Jurkat, Clone E6-1 (cell line): ENCODE measurements around the gene VPS72.
"Not testable (repeated sequence)": the region's sequence is repeated elsewhere in the genome, so short reads cannot be mapped to it uniquely, and the experiment has no call there.

Source experiments
- DNase-seq: peaks from one replicate; pipeline ENCODE4 v3.0.0-alpha.2; 2011; ENCODE audit warnings: low read depth, low spot score
- H3K4me3 ChIP-seq: 2 replicates; pipeline ENCODE4 v1.5.1; 2011; ENCODE audit warnings: mild to moderate bottlenecking, low read length, control low read depth, moderate library complexity

VPS72 gene

DNA sequence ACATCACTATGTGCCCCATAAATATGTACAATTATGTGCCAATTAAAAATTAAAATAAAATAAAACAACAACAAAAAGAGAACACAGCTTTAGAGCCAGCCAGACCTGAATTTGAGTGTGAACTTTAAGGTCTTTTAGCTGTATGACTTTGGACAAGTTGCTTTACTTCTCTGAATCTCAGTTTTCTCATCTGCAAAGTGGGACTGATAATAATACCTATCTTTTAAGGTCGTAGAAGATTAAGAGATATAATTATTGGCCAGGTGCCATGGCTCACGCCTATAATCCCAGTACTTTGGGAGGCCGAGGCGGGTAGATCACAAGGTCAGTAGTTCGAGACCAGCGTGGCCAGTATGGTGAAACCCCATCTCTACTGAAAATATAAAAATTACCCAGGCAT is 3.3 kb upstream of the VPS72 start:
- no peak overlapping the region for H3K4me3 ChIP-seq
- no peak for DNase-seq

DNA sequence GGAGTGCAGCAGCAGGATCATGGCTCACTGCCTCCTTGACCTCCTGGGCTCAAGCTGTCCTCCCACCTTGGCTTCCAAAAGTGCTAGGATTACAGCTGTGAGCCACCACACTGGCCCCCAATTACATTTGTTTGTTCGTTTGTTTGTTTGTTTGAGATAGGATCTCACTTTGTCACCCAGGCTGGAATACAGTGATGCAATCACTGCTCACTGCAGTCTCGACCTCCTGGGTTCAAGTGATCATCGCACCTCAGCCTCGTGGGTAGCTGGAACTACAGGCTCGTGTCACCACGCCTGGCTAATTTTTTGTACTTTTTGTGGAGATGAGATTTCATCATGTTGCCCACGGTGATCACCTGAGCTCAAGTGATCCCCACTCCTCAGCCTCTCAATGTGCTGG is 2.0 kb upstream of the VPS72 start:
- no peak overlapping the region for H3K4me3 ChIP-seq
- DNase-seq: no peak

- DNase-seq: not testable (repeated sequence)
- H3K4me3 ChIP-seq: peak overlapping the region; percentile 78
Measured at GRCh38 chr1:151188667-151189066, 1.3 kb downstream of the VPS72 start.

DNA sequence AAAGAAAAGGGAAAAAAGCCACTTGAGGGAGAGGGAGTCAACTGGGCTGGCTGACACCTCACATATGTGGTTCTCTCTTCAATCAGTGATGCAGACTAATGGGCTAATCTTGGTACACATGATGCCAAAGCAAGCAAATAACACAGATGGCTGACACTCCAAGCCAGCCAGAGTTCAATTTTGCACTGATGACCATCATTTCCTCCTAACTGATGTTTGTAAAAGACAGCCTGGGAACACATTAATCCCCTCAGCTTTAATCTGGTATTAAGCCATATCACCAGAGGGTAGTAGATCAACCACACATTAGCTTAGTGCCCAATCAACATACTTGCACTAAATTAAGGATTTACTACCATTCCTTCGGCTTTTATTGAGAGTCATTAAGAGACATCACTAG is 2.8 kb downstream of the VPS72 start:
- H3K4me3 ChIP-seq: no peak overlapping the region
- no peak for DNase-seq

- no peak overlapping the region for H3K4me3 ChIP-seq
- DNase-seq: no peak
Measured at GRCh38 chr1:151184211-151184610, 5.8 kb downstream of the VPS72 start.

DNA sequence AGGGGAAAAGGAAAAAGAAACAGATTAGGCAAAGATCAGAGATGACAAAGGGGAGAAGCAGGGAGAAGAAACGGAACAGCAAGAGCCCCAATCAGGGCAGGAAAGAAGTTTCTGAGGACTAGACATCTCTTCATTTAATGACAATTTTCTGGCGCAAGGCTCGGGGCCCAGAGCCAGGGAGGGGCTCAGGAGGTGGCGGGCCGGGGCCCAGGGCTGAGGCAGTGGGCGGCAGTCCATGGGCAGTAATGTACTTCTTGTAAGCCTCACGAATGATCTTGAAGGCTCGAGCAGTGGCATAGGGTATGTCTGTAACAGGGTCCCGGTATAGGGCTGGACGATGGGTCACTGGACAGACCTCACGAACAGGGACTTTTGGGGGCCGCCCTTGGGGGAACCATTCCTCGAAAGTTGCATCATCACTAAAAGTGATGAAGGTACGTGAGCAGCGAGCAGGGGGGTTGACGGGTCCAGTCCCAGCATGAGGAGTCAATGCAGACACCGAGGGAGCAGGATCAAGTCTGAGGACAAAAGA is 13.4 kb downstream of the VPS72 start:
- no peak for DNase-seq
- H3K4me3 ChIP-seq: no peak overlapping the region

DNA sequence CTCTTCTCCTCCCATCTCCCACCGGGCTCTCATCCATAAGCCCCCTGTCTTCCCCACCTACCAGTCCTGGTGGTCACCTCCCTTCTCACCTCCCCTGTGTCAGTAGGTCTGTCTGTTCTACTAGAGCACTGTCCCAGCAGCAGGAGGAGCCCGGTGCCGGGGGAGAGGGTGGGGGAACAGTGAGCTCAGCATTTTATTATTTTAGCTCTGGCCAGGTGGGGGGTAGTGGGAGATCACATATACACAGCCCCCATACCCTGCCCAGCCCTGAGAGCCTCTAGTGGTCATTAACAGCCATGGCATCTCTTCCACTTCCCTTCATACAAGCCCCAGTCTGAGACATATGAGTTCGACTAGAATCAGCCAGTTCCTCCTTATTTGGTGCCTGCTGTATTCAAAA is 14.1 kb downstream of the VPS72 start, which contains the start of gene TMOD4:
TMOD4 (minus strand) TSS at position 119 of the 400 bp plus-strand sequence. CDS start 1,106 bp downstream, outside the sequence.
- H3K4me3 ChIP-seq: no peak within 1 kb of the TSS
- no peak for DNase-seq

- DNase-seq: no peak
- H3K4me3 ChIP-seq: no peak overlapping the region
Measured at GRCh38 chr1:151175041-151175741, 14.8 kb downstream of the VPS72 start.

DNA sequence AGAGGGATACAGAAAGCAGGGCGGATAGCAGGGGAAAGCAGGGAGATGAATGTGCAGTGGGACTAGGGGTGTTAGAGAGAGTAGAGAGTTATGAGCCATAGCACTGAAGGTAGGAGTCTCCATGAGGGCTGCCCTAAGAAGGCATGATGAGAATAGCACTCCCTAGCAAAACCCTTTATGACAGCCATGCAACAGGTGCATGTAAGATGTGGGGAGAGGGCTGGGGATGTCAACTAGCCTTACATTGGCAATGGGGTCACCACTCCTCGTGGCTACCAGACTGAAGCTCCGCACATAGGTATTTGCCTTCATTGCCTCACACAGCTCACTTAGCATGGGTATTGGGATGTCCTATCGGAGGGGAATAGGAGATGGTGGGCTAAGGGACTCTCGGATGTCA is 18.8 kb downstream of the VPS72 start:
- H3K4me3 ChIP-seq: no peak overlapping the region
- no peak for DNase-seq

GRCh38 chr1:151167116-151167515 is 22.9 kb downstream of the VPS72 start:
- no peak for DNase-seq
- peak overlapping the region; percentile 99 for H3K4me3 ChIP-seq

DNA sequence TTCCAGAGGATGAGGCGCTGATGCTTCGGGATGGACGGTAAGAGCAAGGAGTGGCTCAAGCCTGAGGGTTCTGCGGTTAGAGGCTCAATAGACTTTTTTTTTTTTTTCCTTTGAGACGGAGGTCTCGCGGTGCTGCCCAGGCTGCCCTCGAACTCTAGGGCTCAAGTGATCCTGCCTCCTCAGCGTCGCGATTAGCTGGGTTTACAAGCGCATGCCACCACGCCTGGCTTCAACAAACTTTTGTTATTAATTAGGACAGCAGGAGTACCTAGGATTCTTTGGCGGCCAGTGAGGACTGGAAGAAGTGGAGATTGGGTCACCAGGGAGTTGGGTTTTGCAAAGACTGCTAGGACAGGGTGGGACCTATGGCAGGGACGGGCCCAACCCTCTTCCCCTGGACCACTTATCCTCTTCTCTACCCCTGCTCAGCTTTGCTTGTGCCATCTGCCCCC is 23.5 kb downstream of the VPS72 start:
- DNase-seq: no peak
- H3K4me3 ChIP-seq: peak overlapping the region; percentile 99

DNA sequence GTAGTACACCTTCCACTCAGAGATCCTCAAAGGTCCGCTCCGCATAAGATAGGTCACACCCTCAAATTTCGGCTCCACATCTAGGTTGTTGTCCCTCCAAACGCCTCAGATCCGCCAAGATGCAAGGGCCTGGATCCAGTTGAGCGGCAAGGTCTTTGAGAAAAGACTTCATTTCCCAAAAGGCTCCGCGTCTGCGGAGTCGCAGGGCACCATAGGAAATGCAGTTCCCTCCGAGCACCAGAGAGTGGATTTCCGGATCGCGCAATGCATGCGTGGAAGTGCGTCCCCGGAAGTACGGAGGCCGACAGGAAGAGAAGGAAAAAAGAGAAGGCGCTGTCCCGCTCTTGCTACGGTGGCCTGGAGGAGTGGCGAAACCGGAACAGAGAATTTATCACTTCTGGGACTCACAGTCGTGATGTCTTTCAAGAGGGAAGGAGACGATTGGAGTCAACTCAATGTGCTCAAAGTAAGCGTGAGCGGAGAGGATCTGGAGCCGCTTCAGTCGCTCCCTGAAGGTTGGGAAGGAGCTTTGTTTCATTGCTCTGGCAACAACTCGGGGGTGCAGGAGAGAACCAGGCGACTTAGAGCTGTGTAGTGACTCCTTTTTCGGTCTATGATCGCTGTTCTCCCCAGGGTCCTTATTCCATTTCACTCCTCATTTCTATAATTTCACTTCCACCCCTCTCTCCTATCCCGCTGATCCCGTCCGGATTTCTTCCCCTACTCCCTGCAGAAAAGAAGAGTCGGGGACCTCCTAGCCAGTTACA is 24.1 kb downstream of the VPS72 start, which contains the start of the genes LYSMD1 and SCNM1:
LYSMD1 (minus strand) TSS at position 165 of the 767 bp plus-strand sequence. CDS start 644 bp downstream, outside the sequence.
SCNM1 (plus strand) TSS at position 407 of the 767 bp plus-strand sequence; CDS start at position 416, 9 bp downstream.
- H3K4me3 ChIP-seq: peak within 1 kb of the TSS; percentile 99
- peak; percentile 99 for DNase-seq

DNA sequence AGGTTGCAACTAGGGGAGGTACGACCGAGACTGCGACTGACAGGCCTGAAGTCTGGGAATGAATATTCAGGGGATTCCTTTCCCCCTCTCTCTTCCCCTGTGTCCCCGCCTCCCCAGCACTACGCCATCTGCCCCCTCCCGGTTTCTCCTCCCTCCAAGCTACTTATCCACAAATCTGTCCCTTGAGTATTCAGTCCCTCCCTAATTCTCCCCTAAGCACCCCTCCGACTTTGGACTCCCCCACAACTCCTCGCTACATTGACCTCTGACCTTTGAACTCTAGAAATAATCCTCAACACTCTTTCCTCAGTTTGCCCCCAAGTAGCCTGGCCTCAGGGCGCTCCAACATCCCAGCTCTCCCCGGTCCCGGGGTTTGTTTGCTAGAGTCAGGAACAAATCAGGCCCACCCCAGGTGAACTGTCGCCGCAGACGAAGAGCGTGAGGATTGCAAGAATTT is 24.7 kb downstream of the VPS72 start:
- H3K4me3 ChIP-seq: peak overlapping the region; percentile 99
- DNase-seq: peak; percentile 39

DNA sequence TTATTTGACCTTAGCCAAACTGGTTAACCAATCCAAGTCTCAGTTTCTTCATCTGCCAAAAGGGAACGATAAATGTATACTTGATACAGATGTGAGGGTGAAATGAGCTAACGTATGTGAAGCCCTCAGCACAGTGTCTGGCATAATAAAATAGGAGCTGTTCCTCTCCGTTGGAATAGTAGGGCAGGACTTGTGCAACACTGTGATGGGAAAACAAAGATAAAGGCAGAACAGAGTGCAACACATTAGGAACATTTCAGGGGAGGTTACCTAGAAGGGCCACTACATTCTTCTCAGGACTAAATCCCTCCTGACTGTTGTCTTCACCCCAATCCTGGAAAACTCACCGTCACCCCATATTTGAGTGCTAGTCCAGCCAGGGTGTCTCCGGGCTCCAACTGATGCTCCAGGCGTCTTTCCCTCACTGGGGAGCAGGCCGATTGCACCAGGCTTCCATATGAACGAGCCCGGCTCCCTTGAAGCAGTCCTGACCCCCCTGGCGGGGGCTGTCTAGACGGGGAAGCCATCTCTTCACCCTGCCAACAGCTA is 25.2 kb downstream of the VPS72 start:
- DNase-seq: no peak
- peak overlapping the region; percentile 99 for H3K4me3 ChIP-seq

DNA sequence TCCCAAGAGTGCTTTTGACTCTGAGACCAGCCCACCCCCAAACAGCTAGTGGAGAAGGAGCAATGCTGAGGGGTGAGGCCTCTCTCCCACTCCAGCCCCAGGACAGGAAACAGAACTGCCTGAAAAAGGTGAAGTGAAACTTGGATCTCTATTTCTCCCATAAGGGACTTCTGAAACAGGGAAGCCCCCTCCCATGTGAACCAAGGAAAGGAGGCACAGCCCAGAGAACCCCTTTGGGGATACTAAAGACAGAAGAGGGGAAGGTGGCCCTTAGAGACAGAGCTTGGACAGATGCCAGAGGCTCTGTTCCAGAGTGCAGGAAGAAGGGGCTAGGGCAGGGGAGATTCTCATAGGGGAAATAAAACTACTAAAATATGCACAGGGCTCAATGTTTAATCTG is 30.6 kb downstream of the VPS72 start:
- DNase-seq: no peak
- no peak overlapping the region for H3K4me3 ChIP-seq

GRCh38 chr1:151158751-151159251 is 31.2 kb downstream of the VPS72 start:
- DNase-seq: no peak
- no peak overlapping the region for H3K4me3 ChIP-seq

- H3K4me3 ChIP-seq: no peak overlapping the region
Measured at GRCh38 chr1:151158326-151158725, 31.7 kb downstream of the VPS72 start.

GRCh38 chr1:151157067-151157531 is 32.9 kb downstream of the VPS72 start:
- H3K4me3 ChIP-seq: peak overlapping the region; percentile 40
- peak; percentile 81 for DNase-seq

More at GRCh38 chr1:151158326-151158725, 31.7 kb downstream of the VPS72 start:
- DNase-seq: no peak

- peak within 1 kb of the TSS; percentile 40 for H3K4me3 ChIP-seq
- peak; percentile 41 for DNase-seq
Measured at GRCh38 chr1:151156515-151156819, 33.5 kb downstream of the VPS72 start, which contains the start of gene TNFAIP8L2. Gene TNFAIP8L2, plus strand, starts transcription at chr1:151156649. Its CDS starts 2,049 bp downstream, at chr1:151158698.
